Right forelimb (tissue), 1 donor: ENCODE results near the gene TIAM1.

Experiments used
- DNase-seq: peaks from one replicate; pipeline ENCODE4 v3.0.0-alpha.2; 2018

Gene TIAM1

GRCh38 chr21:31351960-31352359 lies 7.9 kb upstream of the TIAM1 start:
- DNase-seq = no peak

- no peak for DNase-seq
These were observed 7.4 kb upstream of the TIAM1 start for GRCh38 chr21:31351438-31351837.

GRCh38 chr21:31349208-31349607 lies 5.1 kb upstream of the TIAM1 start:
- no peak for DNase-seq

GRCh38 chr21:31348188-31348587 lies 4.1 kb upstream of the TIAM1 start:
- DNase-seq = no peak

- DNase-seq = no peak
These were observed 3.5 kb upstream of the TIAM1 start for GRCh38 chr21:31347435-31348032.

GRCh38 chr21:31346256-31346821 lies 2.3 kb upstream of the TIAM1 start:
- DNase-seq = no peak

GRCh38 chr21:31345136-31345535 lies 1.1 kb upstream of the TIAM1 start:
- no peak for DNase-seq

GRCh38 chr21:31343030-31343510 lies 991 bp downstream of the TIAM1 start:
- DNase-seq = no peak

GRCh38 chr21:31342348-31342747 lies 1.7 kb downstream of the TIAM1 start:
- DNase-seq = no peak

GRCh38 chr21:31340942-31341487 lies 3.0 kb downstream of the TIAM1 start:
- DNase-seq = no peak

GRCh38 chr21:31340514-31340913 lies 3.5 kb downstream of the TIAM1 start:
- no peak for DNase-seq

GRCh38 chr21:31339721-31340120 lies 4.3 kb downstream of the TIAM1 start:
- no peak for DNase-seq

- no peak for DNase-seq
These were observed 5.1 kb downstream of the TIAM1 start for GRCh38 chr21:31338908-31339368.

GRCh38 chr21:31337996-31338907 lies 5.8 kb downstream of the TIAM1 start:
- DNase-seq = no peak

- DNase-seq = no peak
These were observed 7.0 kb downstream of the TIAM1 start for GRCh38 chr21:31337086-31337485.

- no peak for DNase-seq
These were observed 7.4 kb downstream of the TIAM1 start for GRCh38 chr21:31336739-31337040.

- no peak for DNase-seq
These were observed 7.9 kb downstream of the TIAM1 start for GRCh38 chr21:31335957-31336738.

GRCh38 chr21:31334648-31335121 lies 9.4 kb downstream of the TIAM1 start:
- no peak for DNase-seq

GRCh38 chr21:31332525-31332924 lies 11.5 kb downstream of the TIAM1 start:
- no peak for DNase-seq

GRCh38 chr21:31331231-31331630 lies 12.8 kb downstream of the TIAM1 start:
- DNase-seq = no peak

GRCh38 chr21:31330144-31330483 lies 13.9 kb downstream of the TIAM1 start:
- DNase-seq = no peak

- DNase-seq = no peak
These were observed 14.5 kb downstream of the TIAM1 start for GRCh38 chr21:31329456-31330143.
